Mesenchymal stem cell (in vitro differentiated cells and primary cell): ENCODE results near the gene OTOA.

Source experiments
- DNase-seq: peaks from one replicate; pipeline ENCODE4 v3.0.0-alpha.2; 2013
- H2AFZ ChIP-seq: one replicate; pipeline ENCODE4 v1.6.1; 2013; ENCODE audit warnings: low read depth, mild to moderate bottlenecking, control low read depth, inconsistent platforms, low read length, moderate library complexity
- H2AK5ac ChIP-seq: 2 replicates; pipeline ENCODE4 v1.6.1; 2013; ENCODE audit warnings: low read length, moderate library complexity, mild to moderate bottlenecking, inconsistent platforms; ENCODE audit not compliant: severe bottlenecking
- H2BK120ac ChIP-seq: one replicate; pipeline ENCODE4 v1.6.1; 2013; ENCODE audit warnings: low read depth, mild to moderate bottlenecking, inconsistent platforms, low read length, moderate library complexity
- H2BK12ac ChIP-seq, 2 experiments: one replicate each; pipeline ENCODE4 v1.6.1; 2013; ENCODE audit warnings: inconsistent platforms in 2 of 2, low read length in 2 of 2, mild to moderate bottlenecking in 2 of 2, moderate library complexity in 2 of 2, control low read depth in 1 of 2
- H2BK15ac ChIP-seq: one replicate; pipeline ENCODE4 v1.6.1; 2013; ENCODE audit warnings: mild to moderate bottlenecking, low read depth, inconsistent platforms; ENCODE audit not compliant: poor library complexity, severe bottlenecking
- H2BK5ac ChIP-seq: 2 replicates; pipeline ENCODE4 v1.6.1; 2013; ENCODE audit warnings: low read depth, mild to moderate bottlenecking, low read length, control low read depth, inconsistent platforms; ENCODE audit not compliant: poor library complexity, severe bottlenecking
- H3K14ac ChIP-seq, 2 experiments: one replicate each; pipeline ENCODE4 v1.6.1; 2013; ENCODE audit warnings: inconsistent platforms in 2 of 2, low read length in 2 of 2, control low read depth in 1 of 2, mild to moderate bottlenecking in 1 of 2, moderate library complexity in 1 of 2
- H3K18ac ChIP-seq, 2 experiments: one replicate each; pipeline ENCODE4 v1.6.1; 2013; ENCODE audit warnings: inconsistent platforms in 2 of 2, low read length in 2 of 2, control low read depth in 1 of 2, low read depth in 1 of 2, mild to moderate bottlenecking in 1 of 2
- H3K23ac ChIP-seq, 2 experiments: one replicate each; pipeline ENCODE4 v1.6.1; 2013; ENCODE audit warnings: inconsistent platforms in 2 of 2, low read length in 2 of 2, mild to moderate bottlenecking in 2 of 2, moderate library complexity in 2 of 2, control low read depth in 1 of 2
- H3K27ac ChIP-seq: 2 replicates; pipeline ENCODE4 v1.5.1; 2013; ENCODE audit warnings: mild to moderate bottlenecking, moderate library complexity, low read length, control low read depth, inconsistent platforms; ENCODE audit not compliant: poor library complexity, severe bottlenecking
- H3K27me3 ChIP-seq, 2 experiments: 2 replicates each; pipeline versions ENCODE4 v1.6.1 to v1.7.0; 2013; ENCODE audit warnings: low read length in 2 of 2, mild to moderate bottlenecking in 2 of 2, moderate library complexity in 2 of 2, control low read depth in 1 of 2, inconsistent platforms in 1 of 2; ENCODE audit not compliant: control insufficient read depth in 1 of 2, insufficient read depth in 1 of 2
- H3K36me3 ChIP-seq, 2 experiments: 2 replicates each; pipeline versions ENCODE4 v1.6.1 to v1.7.0; 2013; ENCODE audit warnings: low read length in 2 of 2, control low read depth in 1 of 2, inconsistent platforms in 1 of 2, low read depth in 1 of 2, mild to moderate bottlenecking in 1 of 2; ENCODE audit not compliant: insufficient read depth in 2 of 2, control insufficient read depth in 1 of 2
- H3K4ac ChIP-seq, 2 experiments: one replicate each; pipeline ENCODE4 v1.6.1; 2013; ENCODE audit warnings: inconsistent platforms in 2 of 2, low read length in 2 of 2, mild to moderate bottlenecking in 2 of 2, moderate library complexity in 2 of 2, control low read depth in 1 of 2, low read depth in 1 of 2
- H3K4me1 ChIP-seq: 2 replicates; pipeline ENCODE4 v1.6.1; 2013; ENCODE audit warnings: low read depth, low read length, control low read depth; ENCODE audit not compliant: control insufficient read depth, insufficient read depth
- H3K4me2 ChIP-seq: 2 replicates; pipeline ENCODE4 v1.6.1; 2013; ENCODE audit warnings: low read length, mild to moderate bottlenecking, inconsistent platforms; ENCODE audit not compliant: poor library complexity, severe bottlenecking
- H3K4me3 ChIP-seq, 2 experiments: 2 replicates each; pipeline versions ENCODE4 v1.5.1 to v1.7.0; 2013; ENCODE audit warnings: low read length in 2 of 2, mild to moderate bottlenecking in 2 of 2, control low read depth in 1 of 2, low read depth in 1 of 2; ENCODE audit not compliant: insufficient read depth in 1 of 2
- H3K79me1 ChIP-seq: replicated peaks from 2 replicates; pipeline ENCODE4 v1.6.1; 2013; ENCODE audit warnings: mild to moderate bottlenecking, control low read depth, low read length, inconsistent platforms; ENCODE audit not compliant: poor library complexity, severe bottlenecking
- H3K9ac ChIP-seq: 2 replicates; pipeline ENCODE4 v1.7.0; 2013; ENCODE audit warnings: mild to moderate bottlenecking, low read length, moderate library complexity
- H3K9me3 ChIP-seq: 2 replicates; pipeline ENCODE4 v1.7.0; 2013; ENCODE audit warnings: mild to moderate bottlenecking, low read length; ENCODE audit not compliant: control insufficient read depth
- H4K8ac ChIP-seq: one replicate; pipeline ENCODE4 v1.6.1; 2013; ENCODE audit warnings: inconsistent platforms, mild to moderate bottlenecking, low read length, moderate library complexity
- H4K91ac ChIP-seq: one replicate; pipeline ENCODE4 v1.6.1; 2013; ENCODE audit warnings: mild to moderate bottlenecking, low read length, inconsistent platforms
- WGBS: methylation state at CpG from one replicate; pipeline ENCODE4 v1.1.7; 2013; ENCODE audit warnings: mixed read lengths; 5-methylcytosine and 5-hydroxymethylcytosine counted together

The OTOA gene

GRCh38 chr16:21641916-21642315 lies 21.9 kb upstream of the OTOA start:
- no peak overlapping the region for H4K91ac ChIP-seq
- H3K9me3 ChIP-seq: no peaks in the 10 kb centered on the region
- H3K4me2 ChIP-seq: no peak overlapping the region
- no peak for DNase-seq
- H3K9ac ChIP-seq: peak overlapping the region; percentile 70
- H2BK5ac ChIP-seq: no peak overlapping the region
- H2AFZ ChIP-seq: no peak overlapping the region
- H2BK12ac ChIP-seq: no peak overlapping the region
- H3K14ac ChIP-seq: no peak overlapping the region
- peaks cover 5% of the 10 kb centered on the region for H3K4me1 ChIP-seq
- no peak overlapping the region for H2AK5ac ChIP-seq
- H3K23ac ChIP-seq: no peak overlapping the region
- H3K4ac ChIP-seq: no peak overlapping the region
- H3K27me3 ChIP-seq: no peaks in the 10 kb centered on the region
- H2BK15ac ChIP-seq: no peak overlapping the region
- no peak overlapping the region for H2BK120ac ChIP-seq
- WGBS: 100% methylated on average over 3 of the region's 6 CpGs
- no peak overlapping the region for H3K4me3 ChIP-seq
- H4K8ac ChIP-seq: no peak overlapping the region
- H3K18ac ChIP-seq: no peak overlapping the region
- H3K36me3 ChIP-seq: peaks cover 7 to 13% of the 10 kb centered on the region in 2 experiments
- H3K79me1 ChIP-seq: peaks cover 18% of the 10 kb centered on the region
- no peak overlapping the region for H3K27ac ChIP-seq

- Histone ChIP-seq H2BK120ac (no peak overlapping the region), H3K14ac (no peak overlapping the region), H3K4me1 (peaks cover 2% of the 10 kb centered on the region), H3K9ac (no peak overlapping the region), H2BK15ac (no peak overlapping the region), H3K27ac (no peak overlapping the region), H3K4me2 (no peak overlapping the region), H3K4me3 (no peak overlapping the region), H3K27me3 (no peaks in the 10 kb centered on the region), H2BK12ac (no peak overlapping the region), H3K9me3 (no peaks in the 10 kb centered on the region), H3K79me1 (peaks cover 21% of the 10 kb centered on the region), H4K91ac (no peak overlapping the region), H3K36me3 (peaks cover 7 to 12% of the 10 kb centered on the region in 2 experiments), H2AFZ (no peak overlapping the region), H3K23ac (no peak overlapping the region), H3K18ac (no peak overlapping the region), H2AK5ac (no peak overlapping the region), H2BK5ac (no peak overlapping the region), H3K4ac (no peak overlapping the region), H4K8ac (no peak overlapping the region)
- 100% methylated on average over 2 of the region's 7 CpGs for WGBS
- no peak for DNase-seq
Observed at GRCh38 chr16:21642861-21643260, 20.9 kb upstream of the OTOA start.

- H3K36me3 ChIP-seq: peaks cover 8 to 12% of the 10 kb centered on the region in 2 experiments
- WGBS: 98% methylated on average over 3 of the region's 3 CpGs
Observed at GRCh38 chr16:21643785-21644184, 20.0 kb upstream of the OTOA start.

GRCh38 chr16:21644674-21645073 lies 19.1 kb upstream of the OTOA start:
- H3K9me3 ChIP-seq: no peaks in the 10 kb centered on the region
- no peak overlapping the region for H2BK12ac ChIP-seq
- H3K36me3 ChIP-seq: peaks cover 12 to 13% of the 10 kb centered on the region in 2 experiments
- no peak overlapping the region for H3K18ac ChIP-seq
- H4K91ac ChIP-seq: no peak overlapping the region
- H3K27me3 ChIP-seq: no peaks in the 10 kb centered on the region
- no peak overlapping the region for H2AFZ ChIP-seq
- H4K8ac ChIP-seq: no peak overlapping the region
- no peak overlapping the region for H2BK120ac ChIP-seq
- H2AK5ac ChIP-seq: no peak overlapping the region
- peaks cover 2% of the 10 kb centered on the region for H3K4me1 ChIP-seq
- H2BK15ac ChIP-seq: no peak overlapping the region
- no peak overlapping the region for H3K27ac ChIP-seq
- no peak for DNase-seq
- H2BK5ac ChIP-seq: no peak overlapping the region
- H3K79me1 ChIP-seq: peaks cover 32% of the 10 kb centered on the region
- WGBS: 97% methylated on average over 3 of the region's 4 CpGs
- H3K4me2 ChIP-seq: no peak overlapping the region
- no peak overlapping the region for H3K23ac ChIP-seq
- H3K9ac ChIP-seq: peak overlapping the region; percentile 83
- H3K4me3 ChIP-seq: peak overlapping the region in 1 of 2 experiments; percentile 72
- H3K14ac ChIP-seq: no peak overlapping the region
- H3K4ac ChIP-seq: no peak overlapping the region

More at GRCh38 chr16:21643785-21644184, 20.0 kb upstream of the OTOA start:
- Histone ChIP-seq H4K91ac (no peak overlapping the region), H2AFZ (no peak overlapping the region), H3K18ac (no peak overlapping the region), H3K4ac (no peak overlapping the region), H3K14ac (no peak overlapping the region), H3K9me3 (no peaks in the 10 kb centered on the region), H2BK120ac (no peak overlapping the region), H2BK12ac (no peak overlapping the region), H3K79me1 (peaks cover 28% of the 10 kb centered on the region), H2BK5ac (no peak overlapping the region), H4K8ac (no peak overlapping the region), H3K4me1 (peaks cover 2% of the 10 kb centered on the region), H3K9ac (no peak overlapping the region), H3K27ac (no peak overlapping the region), H3K27me3 (no peaks in the 10 kb centered on the region), H3K4me2 (no peak overlapping the region), H2AK5ac (no peak overlapping the region), H3K23ac (no peak overlapping the region), H2BK15ac (no peak overlapping the region), H3K4me3 (no peak overlapping the region)
- no peak for DNase-seq
